HEK293 (cell line): ENCODE results near the gene C11orf98.

Experiments
- HOXA7 ChIP-seq: sonication (generic); formaldehyde crosslinking; IDR thresholded peaks from 2 replicates; pipeline ENCODE4 v1.8.1; 2022; ENCODE audit warnings: missing genetic modification reagents, borderline replicate concordance
- KLF17 ChIP-seq: fragments of 450-650 bp; formaldehyde crosslinking; IDR thresholded peaks from 2 replicates; pipeline ENCODE4 v1.5.1; 2016; ENCODE audit warnings: missing biosample characterization, missing genetic modification characterization
- PBX3 ChIP-seq: sonication (generic); formaldehyde crosslinking; IDR thresholded peaks from 2 replicates; pipeline ENCODE4 v1.8.1; 2022; ENCODE audit warnings: mild to moderate bottlenecking, moderate library complexity, missing genetic modification reagents
- SP2 ChIP-seq: fragments of 450-650 bp; formaldehyde crosslinking; IDR thresholded peaks from 2 replicates; pipeline ENCODE4 v1.5.1; 2016; ENCODE audit warnings: missing biosample characterization, missing genetic modification characterization
- TSHZ1 ChIP-seq: fragments of 450-650 bp; formaldehyde crosslinking; IDR thresholded peaks from 2 replicates; pipeline ENCODE4 v1.5.1; 2016; ENCODE audit warnings: missing biosample characterization, missing genetic modification characterization, borderline replicate concordance
- ZBTB7A ChIP-seq: fragments of 450-650 bp; formaldehyde crosslinking; IDR thresholded peaks from 2 replicates; pipeline ENCODE4 v1.5.1; 2016; ENCODE audit warnings: low read depth, missing biosample characterization, missing genetic modification characterization
- ZFP3 ChIP-seq: fragments of 450-650 bp; formaldehyde crosslinking; IDR thresholded peaks from 2 replicates; pipeline ENCODE4 v1.5.1; 2016; ENCODE audit warnings: low read depth, missing biosample characterization, missing genetic modification characterization
- ZNF112 ChIP-seq: fragments of 450-650 bp; formaldehyde crosslinking; IDR thresholded peaks from 2 replicates; pipeline ENCODE4 v1.5.0; 2017; ENCODE audit warnings: missing biosample characterization, missing genetic modification characterization
- ZNF121 ChIP-seq: fragments of 450-650 bp; formaldehyde crosslinking; IDR thresholded peaks from 2 replicates; pipeline ENCODE4 v1.5.1; 2016; ENCODE audit warnings: missing biosample characterization, missing genetic modification characterization
- ZNF2 ChIP-seq: fragments of 450-650 bp; formaldehyde crosslinking; IDR thresholded peaks from 2 replicates; pipeline ENCODE4 v1.5.1; 2016; ENCODE audit warnings: missing biosample characterization, missing genetic modification characterization
- ZNF248 ChIP-seq: fragments of 450-650 bp; formaldehyde crosslinking; IDR thresholded peaks from 2 replicates; pipeline ENCODE4 v1.5.1; 2017; ENCODE audit warnings: missing biosample characterization, missing genetic modification characterization
- ZNF341 ChIP-seq: fragments of 450-650 bp; formaldehyde crosslinking; IDR thresholded peaks from 2 replicates; pipeline ENCODE4; 2016; ENCODE audit warnings: low read depth, missing biosample characterization, missing genetic modification characterization
- ZNF366 ChIP-seq: fragments of 450-650 bp; formaldehyde crosslinking; conservative IDR thresholded peaks from 2 replicates; pipeline ENCODE4 v1.5.1; 2016; ENCODE audit warnings: missing biosample characterization, missing genetic modification characterization
- ZNF416 ChIP-seq: fragments of 450-650 bp; formaldehyde crosslinking; IDR thresholded peaks from 2 replicates; pipeline ENCODE4 v1.5.1; 2016; ENCODE audit warnings: missing biosample characterization, missing genetic modification characterization
- ZNF501 ChIP-seq: fragments of 450-650 bp; formaldehyde crosslinking; IDR thresholded peaks from 2 replicates; pipeline ENCODE4 v1.5.1; 2016; ENCODE audit warnings: missing biosample characterization, missing genetic modification characterization
- ZNF513 ChIP-seq: fragments of 450-650 bp; IDR thresholded peaks from 2 replicates; pipeline ENCODE4 v1.5.1; 2018; ENCODE audit warnings: missing biosample characterization, missing genetic modification characterization
- ZNF514 ChIP-seq: fragments of 450-650 bp; formaldehyde crosslinking; IDR thresholded peaks from 2 replicates; pipeline ENCODE4 v1.5.1; 2016; ENCODE audit warnings: missing biosample characterization, missing genetic modification characterization
- ZNF658 ChIP-seq: fragments of 450-650 bp; formaldehyde crosslinking; IDR thresholded peaks from 2 replicates; pipeline ENCODE4; 2016; ENCODE audit warnings: missing biosample characterization, missing genetic modification characterization
- ZNF704 ChIP-seq: fragments of 450-650 bp; formaldehyde crosslinking; IDR thresholded peaks from 2 replicates; pipeline ENCODE4 v1.5.1; 2016; ENCODE audit warnings: missing biosample characterization, missing genetic modification characterization
- ZNF707 ChIP-seq: fragments of 450-650 bp; formaldehyde crosslinking; IDR thresholded peaks from 2 replicates; pipeline ENCODE4 v1.5.1; 2016; ENCODE audit warnings: missing biosample characterization, missing genetic modification characterization
- ZNF747 ChIP-seq: fragments of 450-650 bp; formaldehyde crosslinking; IDR thresholded peaks from 2 replicates; pipeline ENCODE4 v1.5.1; 2016; ENCODE audit warnings: missing biosample characterization, missing genetic modification characterization
- ZNF777 ChIP-seq: fragments of 450-650 bp; formaldehyde crosslinking; IDR thresholded peaks from 2 replicates; pipeline ENCODE4 v1.5.1; 2017; ENCODE audit warnings: missing biosample characterization, missing genetic modification characterization, borderline replicate concordance
- TF ChIP-seq, protein P1 (sequence below): fragments of 450-650 bp; formaldehyde crosslinking; IDR thresholded peaks from 2 replicates; pipeline ENCODE4 v1.5.1; 2016; ENCODE audit warnings: missing biosample characterization, missing genetic modification characterization
- TF ChIP-seq, protein P2 (sequence below): fragments of 450-650 bp; formaldehyde crosslinking; conservative IDR thresholded peaks from 2 replicates; pipeline ENCODE4 v1.5.1; 2016; ENCODE audit warnings: low read depth, missing biosample characterization, missing genetic modification characterization

C11orf98 gene

GRCh38 chr11:62645946-62646824 lies 18.8 kb downstream of the C11orf98 start, which contains the start of gene GANAB (continued):
- TF ChIP-seq SP2: peak; percentile 95
- TF ChIP-seq, protein P1, sequence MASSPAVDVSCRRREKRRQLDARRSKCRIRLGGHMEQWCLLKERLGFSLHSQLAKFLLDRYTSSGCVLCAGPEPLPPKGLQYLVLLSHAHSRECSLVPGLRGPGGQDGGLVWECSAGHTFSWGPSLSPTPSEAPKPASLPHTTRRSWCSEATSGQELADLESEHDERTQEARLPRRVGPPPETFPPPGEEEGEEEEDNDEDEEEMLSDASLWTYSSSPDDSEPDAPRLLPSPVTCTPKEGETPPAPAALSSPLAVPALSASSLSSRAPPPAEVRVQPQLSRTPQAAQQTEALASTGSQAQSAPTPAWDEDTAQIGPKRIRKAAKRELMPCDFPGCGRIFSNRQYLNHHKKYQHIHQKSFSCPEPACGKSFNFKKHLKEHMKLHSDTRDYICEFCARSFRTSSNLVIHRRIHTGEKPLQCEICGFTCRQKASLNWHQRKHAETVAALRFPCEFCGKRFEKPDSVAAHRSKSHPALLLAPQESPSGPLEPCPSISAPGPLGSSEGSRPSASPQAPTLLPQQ: peak; percentile 48; the same call in 1 of the 2 replicates
- no peak for TF ChIP-seq ZNF747 (tag by site-specific recombination)
- TF ChIP-seq KLF17 (tag by site-specific recombination): peak; percentile 45; the same call in 1 of the 2 replicates
- no peak for TF ChIP-seq ZNF121
- no peak for TF ChIP-seq ZBTB7A (tag by site-specific recombination)
- no peak for TF ChIP-seq TSHZ1 (tag by site-specific recombination)
- TF ChIP-seq ZNF514 (tag by site-specific recombination): no peak
- TF ChIP-seq, protein P2, sequence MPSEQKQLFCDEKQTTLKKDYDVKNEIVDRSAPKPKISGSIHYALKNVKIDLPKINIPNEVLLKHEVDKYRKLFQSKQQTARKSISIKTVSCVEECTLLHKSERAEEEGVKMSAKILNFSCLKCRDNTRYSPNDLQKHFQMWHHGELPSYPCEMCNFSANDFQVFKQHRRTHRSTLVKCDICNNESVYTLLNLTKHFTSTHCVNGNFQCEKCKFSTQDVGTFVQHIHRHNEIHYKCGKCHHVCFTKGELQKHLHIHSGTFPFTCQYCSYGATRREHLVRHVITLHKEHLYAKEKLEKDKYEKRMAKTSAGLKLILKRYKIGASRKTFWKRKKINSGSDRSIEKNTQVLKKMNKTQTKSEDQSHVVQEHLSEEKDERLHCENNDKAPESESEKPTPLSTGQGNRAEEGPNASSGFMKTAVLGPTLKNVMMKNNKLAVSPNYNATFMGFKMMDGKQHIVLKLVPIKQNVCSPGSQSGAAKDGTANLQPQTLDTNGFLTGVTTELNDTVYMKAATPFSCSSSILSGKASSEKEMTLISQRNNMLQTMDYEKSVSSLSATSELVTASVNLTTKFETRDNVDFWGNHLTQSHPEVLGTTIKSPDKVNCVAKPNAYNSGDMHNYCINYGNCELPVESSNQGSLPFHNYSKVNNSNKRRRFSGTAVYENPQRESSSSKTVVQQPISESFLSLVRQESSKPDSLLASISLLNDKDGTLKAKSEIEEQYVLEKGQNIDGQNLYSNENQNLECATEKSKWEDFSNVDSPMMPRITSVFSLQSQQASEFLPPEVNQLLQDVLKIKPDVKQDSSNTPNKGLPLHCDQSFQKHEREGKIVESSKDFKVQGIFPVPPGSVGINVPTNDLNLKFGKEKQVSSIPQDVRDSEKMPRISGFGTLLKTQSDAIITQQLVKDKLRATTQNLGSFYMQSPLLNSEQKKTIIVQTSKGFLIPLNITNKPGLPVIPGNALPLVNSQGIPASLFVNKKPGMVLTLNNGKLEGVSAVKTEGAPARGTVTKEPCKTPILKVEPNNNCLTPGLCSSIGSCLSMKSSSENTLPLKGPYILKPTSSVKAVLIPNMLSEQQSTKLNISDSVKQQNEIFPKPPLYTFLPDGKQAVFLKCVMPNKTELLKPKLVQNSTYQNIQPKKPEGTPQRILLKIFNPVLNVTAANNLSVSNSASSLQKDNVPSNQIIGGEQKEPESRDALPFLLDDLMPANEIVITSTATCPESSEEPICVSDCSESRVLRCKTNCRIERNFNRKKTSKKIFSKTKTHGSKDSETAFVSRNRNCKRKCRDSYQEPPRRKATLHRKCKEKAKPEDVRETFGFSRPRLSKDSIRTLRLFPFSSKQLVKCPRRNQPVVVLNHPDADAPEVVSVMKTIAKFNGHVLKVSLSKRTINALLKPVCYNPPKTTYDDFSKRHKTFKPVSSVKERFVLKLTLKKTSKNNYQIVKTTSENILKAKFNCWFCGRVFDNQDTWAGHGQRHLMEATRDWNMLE (tag by site-specific recombination): no peak
- TF ChIP-seq ZNF513 (tag by site-specific recombination): no peak; the same call in 1 of the 2 replicates
- TF ChIP-seq ZNF501: peak; percentile 65
- TF ChIP-seq PBX3 (CRISPR knock-in tag): no peak
- TF ChIP-seq ZNF2 (tag by site-specific recombination): no peak
- TF ChIP-seq ZNF341: no peak
- no peak for TF ChIP-seq HOXA7 (CRISPR knock-in tag)
- TF ChIP-seq ZNF704 (tag by site-specific recombination): no peak
- no peak for TF ChIP-seq ZNF112
- TF ChIP-seq ZNF416: no peak
- TF ChIP-seq ZNF777 (tag by site-specific recombination): 0 out of 2 replicates have a peak, but pooled peaks have one; percentile 32
- TF ChIP-seq ZNF658 (tag by site-specific recombination): no peak
- no peak for TF ChIP-seq ZNF248
- TF ChIP-seq ZFP3: no peak
- no peak for TF ChIP-seq ZNF366
- no peak for TF ChIP-seq ZNF707 (tag by site-specific recombination)
